Measurements from ENCODE around the gene ENTHD1. TPM values are rescaled to one million over a fixed set of nuclear protein-coding genes. Genes with fewer than 3 reads are reported as not detected.

The ENTHD1 gene
- total and polyA plus RNA-seq, 2 of the 8 experiments (the other 6 are each of a cell fraction or from before 2014, with no cell fraction given) = not detected

DNA sequence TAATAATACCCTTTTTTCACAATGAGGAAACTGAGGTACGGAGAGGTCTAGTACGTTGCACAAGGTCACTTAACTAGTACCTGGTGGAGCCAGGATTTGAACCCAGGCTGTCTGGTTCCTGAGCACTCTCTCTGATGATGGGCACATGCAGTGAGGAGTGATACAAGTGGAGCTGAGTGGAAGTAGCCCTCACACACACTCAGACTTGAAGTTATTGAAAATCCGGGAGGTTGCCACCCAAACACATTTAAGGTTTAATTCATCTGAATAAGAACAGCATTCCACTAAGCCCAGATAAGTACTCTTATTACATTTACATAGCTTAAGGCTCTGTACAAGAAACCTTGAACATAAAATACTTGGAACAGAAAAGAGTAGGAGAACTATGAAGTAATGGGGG lies 12.1 kb upstream of the ENTHD1 start:
- Histone ChIP-seq H2BK20ac (ENCODE audit: low read length) (no peak overlapping the region), H4K91ac (replicated peaks; ENCODE audit: insufficient read length, low read length) (no peak overlapping the region), H3K79me2 (ENCODE audit: control insufficient read depth in 1 of 2, insufficient read depth in 2 of 2, low read length in 2 of 2) (no peaks in the 10 kb centered on the region), H2AFZ (ENCODE audit: low read length) (no peak overlapping the region), H2BK120ac (replicated peaks; ENCODE audit: low read depth, low read length) (no peak overlapping the region), H4K8ac (ENCODE audit: extremely low read depth, insufficient read depth, low read length) (no peak overlapping the region), H3K23ac (ENCODE audit: insufficient read length) (no peak overlapping the region), H2BK5ac (ENCODE audit: low read depth, low read length) (no peak overlapping the region), H3K79me1 (ENCODE audit: low read depth, low read length) (no peaks in the 10 kb centered on the region), H3K23me2 (ENCODE audit: low read depth, low read length) (no peaks in the 10 kb centered on the region), H3K4me2 (ENCODE audit: insufficient read depth in 1 of 2, low read depth in 2 of 2, low read length in 2 of 2) (no peak overlapping the region), H4K5ac (ENCODE audit: insufficient read length, low read depth, low read length) (no peak overlapping the region), H3K56ac (replicated peaks; ENCODE audit: insufficient read length, low read depth, low read length) (no peak overlapping the region), H3K18ac (ENCODE audit: extremely low read depth, low read length) (no peak overlapping the region), H4K20me1 (replicated peaks in 1 of 2; ENCODE audit: control insufficient read depth in 1 of 2, insufficient read depth in 2 of 2, low read length in 2 of 2) (no peaks in the 10 kb centered on the region), H3K14ac (ENCODE audit: insufficient read length) (no peak overlapping the region), H3K9me3 (ENCODE audit: insufficient read depth in 2 of 2, low read depth in 1 of 2, low read length in 1 of 2) (no peaks in the 10 kb centered on the region; a peak in 1 of 4 replicates), H3K4ac (replicated peaks; ENCODE audit: insufficient read length, low read depth, low read length) (no peak overlapping the region), H3K4me1 (replicated peaks in 1 of 4; ENCODE audit: control insufficient read depth in 3 of 4, insufficient read depth in 4 of 4, low read length in 3 of 4) (no peaks in the 10 kb centered on the region), H3K4me3 (ENCODE audit: extremely low read depth in 1 of 4, insufficient read depth in 2 of 4, low read depth in 3 of 4, low read length in 4 of 4) (no peak overlapping the region), H3K9ac (replicated peaks in 1 of 4; ENCODE audit: extremely low read depth in 1 of 4, low read depth in 3 of 4, low read length in 3 of 4) (no peak overlapping the region), H2BK15ac (ENCODE audit: low read length) (no peak overlapping the region), H2BK12ac (ENCODE audit: low read depth, low read length) (no peak overlapping the region; the same call in 1 of the 2 replicates), H3K27me3 (replicated peaks in 1 of 4; ENCODE audit: control insufficient read depth in 3 of 4, extremely low read depth in 1 of 4, insufficient read depth in 3 of 4, low read length in 3 of 4) (peaks cover 0 to 1% (median 0%) of the 10 kb centered on the region in 4 experiments; a peak in 1 of 7 replicates), H3K36me3 (ENCODE audit: control insufficient read depth in 2 of 4, insufficient read depth in 4 of 4, low read length in 3 of 4) (no peaks in the 10 kb centered on the region), H2AK5ac (ENCODE audit: low read depth, low read length) (no peak overlapping the region), H3K27ac (ENCODE audit: low read depth, low read length) (no peak overlapping the region)
- TF ChIP-seq KDM5A (IDR thresholded peaks at IDR 0.05; ENCODE audit: low read length) (no peak), YY1 (IDR thresholded peaks at IDR 0.05; ENCODE audit: low read depth, low read length) (no peak)
- whole genome bisulfite sequencing, 2 experiments (ENCODE audit: extremely low coverage in 1 of 2, insufficient coverage in 1 of 2, insufficient read length in 1 of 2, insufficient replicate concordance in 2 of 2, low coverage in 1 of 2, low lambda C conversion rate in 2 of 2, missing lambda C conversion rate in 1 of 2) = 94% methylated on average over 3 of the region's 3 CpGs; no CpG with 5 or more reads in 1 of the 2 experiments
- FAIRE-seq (no peak), DNase-seq (ENCODE audit: low read depth in 1 of 2, low spot score in 2 of 2) (no peak)
- POLR2A ChIA-PET (ENCODE audit: partially characterized antibody) = no interaction called here
- CTCF ChIA-PET (ENCODE audit: partially characterized antibody) = interaction anchor here (0.7 kb wide), 1 partner anchor 262 kb away, joined by 3 read pairs; no protein-coding TSS in a partner anchor

Measured in H1 (cell line).